ENCODE data around the gene GRIK3.

GRIK3 gene

DNA sequence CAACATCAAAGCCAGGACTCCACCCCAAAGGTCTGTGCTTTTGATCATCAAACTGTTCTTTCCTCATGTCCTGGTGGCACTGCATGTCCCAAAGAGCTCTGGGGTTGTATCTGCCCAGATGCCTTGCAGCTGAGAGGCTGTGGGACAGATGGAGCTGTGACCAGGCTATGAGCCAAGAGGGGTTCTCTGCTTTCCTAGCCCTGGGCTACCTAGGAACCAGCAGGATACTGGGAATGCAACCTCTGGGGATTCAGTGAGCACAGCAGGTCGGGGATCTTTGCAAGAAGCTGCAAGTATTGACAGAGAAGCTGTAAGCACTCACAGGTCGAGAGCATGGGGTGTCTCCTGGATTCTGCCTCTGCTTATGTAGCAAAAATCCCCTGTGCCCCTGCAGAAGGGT, 186.6 kb downstream of the GRIK3 start:
- DNase-seq: no peak

DNA sequence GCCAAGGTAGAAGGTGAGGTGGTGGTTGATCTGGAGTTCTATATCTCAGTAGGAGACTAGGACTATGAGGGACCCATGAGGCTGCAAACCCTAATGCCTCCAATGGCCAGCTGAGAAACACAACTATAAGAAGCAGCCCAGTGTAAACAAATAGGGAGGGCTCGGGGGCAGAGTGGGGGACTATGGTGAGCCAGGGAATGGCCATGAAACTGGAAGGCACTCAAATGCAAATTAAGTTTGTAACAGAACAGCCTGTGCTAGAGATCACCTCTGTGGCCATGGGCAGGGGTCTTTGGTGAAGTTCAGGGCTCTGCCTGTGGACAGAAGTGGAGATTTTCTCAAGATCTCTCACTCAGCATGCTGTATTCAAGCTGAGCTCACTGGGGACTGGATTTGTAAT, 187.1 kb downstream of the GRIK3 start:
- DNase-seq: no peak

DNA sequence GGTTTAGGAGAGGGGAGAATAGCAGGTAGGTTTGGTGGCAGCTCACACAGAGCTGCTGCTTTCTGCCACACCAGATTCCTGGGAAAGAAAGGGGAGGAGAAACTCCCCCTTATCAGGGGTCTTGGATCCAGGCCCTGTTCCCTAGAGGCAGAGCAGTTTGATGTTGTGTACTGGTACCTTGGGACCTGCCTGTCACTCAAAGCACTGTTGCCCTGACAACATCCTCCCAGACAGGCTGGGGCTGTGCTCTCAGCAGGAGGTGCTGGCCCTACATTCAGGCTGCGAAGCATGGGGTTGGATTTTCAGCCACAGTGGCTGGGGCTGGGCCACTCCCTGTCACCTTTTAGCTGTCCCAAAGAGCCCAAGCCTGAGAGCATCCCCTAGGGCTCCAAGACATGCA, 188.0 kb downstream of the GRIK3 start:
- DNase-seq: no peak

DNA sequence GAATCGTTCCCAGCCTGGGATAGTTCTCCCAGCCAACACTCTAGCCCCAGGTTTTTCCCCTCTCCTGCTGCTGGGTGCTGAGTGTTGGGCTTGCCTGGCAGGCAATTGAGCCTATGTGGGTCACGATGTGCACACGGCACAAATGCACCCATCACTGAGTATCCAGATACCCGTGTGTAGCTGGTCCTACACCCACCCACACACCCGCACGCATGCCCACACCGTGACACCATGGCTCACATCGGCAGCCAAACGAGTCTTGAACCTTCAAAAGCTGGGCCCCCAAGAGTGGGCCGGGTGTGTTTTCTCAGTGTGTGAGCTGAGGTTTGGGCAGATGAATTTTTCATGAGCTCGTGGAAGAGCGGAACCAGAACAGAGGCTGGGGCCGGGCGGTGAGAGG, 188.5 kb downstream of the GRIK3 start:
- no peak for DNase-seq

DNA sequence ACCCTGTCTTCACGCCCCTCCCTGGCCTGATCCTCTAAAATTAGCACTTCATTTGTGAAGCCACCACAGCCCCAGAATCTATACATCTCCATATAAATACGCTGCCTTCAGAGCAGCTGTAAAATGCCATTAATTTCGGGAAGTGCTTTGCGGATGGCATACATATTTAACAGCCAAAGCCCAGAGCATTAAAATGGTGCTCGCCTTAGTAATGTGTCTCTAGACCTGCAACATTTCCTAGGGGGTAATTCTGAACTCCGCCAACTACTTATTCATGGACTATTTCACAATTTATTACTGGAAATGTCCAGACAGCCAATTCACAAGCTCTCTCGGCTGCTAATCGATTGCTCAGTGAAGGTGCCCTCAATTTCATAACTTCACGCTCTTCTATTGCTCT, 189.4 kb downstream of the GRIK3 start:
- DNase-seq: no peak

DNA sequence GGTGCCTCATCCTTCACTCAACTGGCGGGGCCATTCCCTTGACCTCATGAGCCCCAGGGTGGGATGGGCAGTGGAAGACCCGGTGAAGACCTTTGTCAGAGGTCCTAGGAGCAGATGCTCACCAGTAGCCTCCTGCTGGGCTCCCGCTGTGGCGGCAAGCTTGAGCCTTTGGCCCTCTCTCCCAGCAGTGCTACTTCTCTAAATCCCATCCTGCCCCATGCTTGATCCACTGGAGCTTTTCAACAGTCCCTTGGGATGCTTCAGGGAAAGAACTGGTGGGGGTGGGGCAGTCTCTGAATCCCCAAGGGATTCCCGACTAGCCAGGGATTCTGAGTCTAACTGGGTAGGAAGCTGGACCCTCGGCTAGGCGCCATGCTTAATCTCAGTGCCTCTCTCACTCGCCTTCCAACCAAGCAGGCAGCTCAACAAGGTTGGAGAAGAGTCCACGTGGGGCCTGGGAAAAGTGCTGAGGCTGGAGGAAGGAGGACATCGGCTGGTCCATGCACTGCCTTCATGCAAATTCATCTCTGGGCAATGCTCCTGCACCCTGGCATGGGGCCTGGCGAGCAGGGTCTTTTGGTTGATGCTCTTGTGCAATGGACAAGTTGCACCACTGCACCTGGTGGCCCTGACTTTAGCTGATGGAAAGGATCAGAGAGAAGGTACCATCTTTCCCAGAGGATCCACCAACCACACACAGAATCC, 190.3 kb downstream of the GRIK3 start:
- no peak for DNase-seq

DNA sequence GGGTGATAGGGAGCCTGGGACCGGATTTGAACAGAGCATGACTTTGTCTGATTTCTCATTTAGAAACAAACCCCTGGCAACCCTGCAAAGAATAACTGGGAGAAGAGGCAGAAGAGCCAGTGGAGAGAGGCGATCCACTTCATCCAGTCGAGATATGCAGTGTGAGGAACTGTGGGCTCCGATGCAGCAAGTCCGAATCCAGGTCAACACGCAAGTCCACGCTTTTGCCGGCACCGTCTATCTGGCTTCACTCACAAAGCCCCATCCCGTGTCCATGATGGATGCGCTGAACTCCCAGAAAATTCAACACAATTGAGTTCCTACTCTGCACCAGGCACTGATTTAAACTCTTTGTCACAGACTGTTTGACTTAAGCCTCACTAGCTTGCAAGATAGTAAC, 191.3 kb downstream of the GRIK3 start:
- no peak for DNase-seq

DNA sequence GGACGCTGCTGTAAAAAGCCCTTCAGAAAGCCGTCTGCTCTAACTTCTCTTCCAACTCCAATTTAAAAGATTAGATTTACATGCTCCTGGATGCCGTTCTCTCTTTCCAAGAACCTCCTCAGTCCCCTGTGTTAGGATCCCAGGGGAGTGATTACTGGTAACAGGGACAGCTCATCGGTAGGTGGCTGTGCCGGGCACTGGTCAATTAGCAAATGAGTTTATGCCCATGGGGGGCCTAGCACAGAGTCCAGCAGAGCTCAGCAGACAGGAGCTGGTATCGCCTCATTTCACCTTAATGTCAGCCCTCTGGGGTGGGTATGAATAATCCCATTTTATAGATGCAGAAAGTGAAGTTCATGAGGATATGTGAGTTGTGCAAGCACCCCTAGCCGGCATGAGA, 191.9 kb downstream of the GRIK3 start:
- DNase-seq: no peak

DNA sequence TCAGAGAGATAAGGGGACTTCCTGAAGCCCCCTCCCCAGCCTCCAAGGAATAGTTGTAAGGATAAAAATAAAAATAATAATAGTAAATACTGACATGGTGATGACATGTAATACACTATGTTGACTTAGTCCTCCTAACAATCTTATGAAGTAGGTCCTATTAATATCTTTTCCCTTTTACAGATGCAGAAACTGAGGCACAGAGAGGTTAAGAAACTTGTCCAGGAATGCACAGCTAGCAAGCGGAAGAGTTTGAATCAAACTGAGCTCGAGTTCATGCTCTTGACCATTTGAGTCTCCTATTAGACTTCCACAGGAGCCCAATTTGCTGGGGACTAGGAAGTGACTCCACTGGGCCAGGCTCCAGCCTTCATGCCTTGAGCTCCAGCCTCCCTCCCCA, 194.8 kb downstream of the GRIK3 start:
- DNase-seq: no peak

DNA sequence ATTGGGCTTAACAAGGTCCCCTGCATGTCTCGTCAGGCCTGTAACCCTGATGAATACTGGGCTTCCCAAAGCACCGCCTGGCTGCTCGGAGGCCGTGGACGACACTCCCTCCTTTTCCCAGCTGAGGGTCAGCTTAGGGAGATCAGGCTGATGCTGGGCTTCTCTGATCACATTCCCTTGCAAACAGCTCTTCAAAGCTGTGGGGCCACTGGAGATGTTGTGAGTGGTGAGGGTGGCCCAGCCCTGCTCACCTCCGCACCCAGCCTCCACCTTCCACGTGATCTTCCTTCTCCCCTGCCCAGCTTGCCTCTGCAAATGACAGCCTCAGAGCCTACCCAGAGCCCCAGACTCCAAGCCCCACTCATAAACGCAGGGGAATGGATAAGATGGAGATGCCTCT, 195.4 kb downstream of the GRIK3 start:
- no peak for DNase-seq

DNA sequence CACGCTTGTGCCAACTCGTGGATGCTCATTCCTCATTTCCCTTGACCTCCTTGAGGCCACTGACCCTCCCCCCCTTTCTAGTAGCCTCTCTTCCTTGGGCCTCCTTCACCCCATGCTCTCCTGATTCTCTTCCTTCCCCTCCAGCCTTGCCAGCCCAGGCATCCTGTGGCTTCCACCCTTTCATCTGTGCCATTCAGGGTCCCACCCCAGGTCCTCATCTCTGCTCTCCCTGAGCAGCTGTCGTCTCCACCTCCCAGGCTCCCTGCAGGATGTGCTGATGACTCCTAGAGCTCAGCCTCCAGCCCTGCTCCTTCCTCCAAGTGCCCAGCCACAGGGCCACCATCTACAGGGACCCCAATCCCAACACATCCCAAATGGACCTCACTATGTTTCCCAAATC, 197.4 kb downstream of the GRIK3 start:
- no peak for DNase-seq

DNA sequence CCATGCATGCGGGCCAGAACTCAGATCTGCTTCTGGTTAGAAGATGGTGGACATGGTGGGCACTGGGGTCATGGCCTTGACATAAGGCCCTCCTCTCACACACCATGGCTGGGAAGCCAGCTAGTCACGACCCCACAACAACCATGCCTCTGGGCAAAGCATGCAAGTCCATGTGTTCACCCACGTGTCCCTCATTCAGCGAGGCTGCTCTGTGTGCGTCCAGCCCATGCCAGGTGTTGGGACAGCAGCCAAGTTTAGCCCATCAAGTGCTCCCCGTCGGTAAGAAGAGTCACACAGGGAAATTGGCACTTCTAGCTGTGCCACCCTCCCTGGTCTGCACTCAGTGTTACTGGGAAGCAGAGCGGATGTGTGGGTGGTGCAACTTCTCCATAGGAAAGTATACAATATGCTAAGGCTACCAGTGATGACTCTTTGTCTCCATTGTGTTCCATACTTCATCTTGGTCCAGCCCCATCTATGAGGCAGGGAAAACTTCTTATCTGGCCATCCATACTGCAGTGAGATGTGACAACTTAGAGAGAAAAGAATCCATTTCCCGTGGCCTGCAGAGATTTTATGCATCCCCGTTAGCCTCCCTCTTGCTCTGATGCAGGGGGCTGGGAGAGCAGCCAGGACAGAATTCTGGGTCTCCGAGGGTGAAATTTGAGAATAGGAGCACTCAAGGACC, 198.0 kb downstream of the GRIK3 start:
- no peak for DNase-seq

DNA sequence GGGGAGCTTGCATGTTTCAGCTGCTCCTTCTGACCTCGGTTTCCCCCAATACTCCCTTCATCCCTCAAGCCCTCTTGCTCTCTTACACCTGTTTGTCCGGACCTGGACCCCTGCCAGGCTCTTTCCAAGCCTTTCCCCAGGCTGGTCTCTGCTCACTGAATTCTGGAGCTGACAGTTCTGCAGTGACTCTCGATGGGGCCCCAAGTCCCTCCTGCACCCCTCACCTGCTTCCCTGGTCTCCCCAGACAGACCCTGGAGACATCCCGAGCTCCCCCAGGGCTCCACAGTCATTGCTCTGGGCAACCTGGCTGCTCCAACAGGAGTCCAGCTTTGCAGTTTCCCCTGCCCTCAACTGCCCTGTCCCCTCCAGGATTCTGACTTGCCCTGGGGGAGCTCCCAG, 198.6 kb downstream of the GRIK3 start:
- DNase-seq: no peak

DNA sequence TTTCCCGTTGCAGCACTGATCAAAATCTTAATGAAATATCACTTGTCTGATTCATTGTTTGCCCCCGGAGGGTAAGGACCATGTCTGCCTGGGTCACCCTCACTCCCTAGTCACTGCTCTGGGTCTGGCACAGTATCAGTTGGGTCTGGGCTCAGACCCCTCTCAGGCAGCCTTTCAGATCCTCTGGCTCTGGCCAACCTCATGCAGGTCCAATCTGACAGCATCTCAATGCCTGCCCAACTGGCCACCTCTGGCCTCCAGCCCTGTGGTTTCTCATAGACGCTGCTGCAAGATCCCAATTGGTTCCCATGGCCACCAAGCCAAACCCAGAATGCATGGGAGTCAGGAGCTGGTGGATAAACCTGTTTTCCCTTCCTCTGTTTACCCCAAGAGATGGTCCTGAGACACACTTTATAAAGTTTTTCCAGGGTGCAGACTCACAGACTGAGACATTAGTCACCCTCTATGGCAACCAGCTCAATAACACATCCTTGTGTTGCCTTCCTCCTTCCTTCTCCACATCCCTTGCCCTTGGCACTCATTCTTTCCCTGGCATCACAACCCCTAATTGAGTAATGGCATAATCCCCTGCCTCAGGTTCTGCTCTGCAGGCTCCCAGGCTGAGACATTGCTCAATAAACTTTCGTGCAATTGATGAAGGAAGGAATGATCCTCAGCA, 199.2 kb downstream of the GRIK3 start:
- no peak for DNase-seq

DNA sequence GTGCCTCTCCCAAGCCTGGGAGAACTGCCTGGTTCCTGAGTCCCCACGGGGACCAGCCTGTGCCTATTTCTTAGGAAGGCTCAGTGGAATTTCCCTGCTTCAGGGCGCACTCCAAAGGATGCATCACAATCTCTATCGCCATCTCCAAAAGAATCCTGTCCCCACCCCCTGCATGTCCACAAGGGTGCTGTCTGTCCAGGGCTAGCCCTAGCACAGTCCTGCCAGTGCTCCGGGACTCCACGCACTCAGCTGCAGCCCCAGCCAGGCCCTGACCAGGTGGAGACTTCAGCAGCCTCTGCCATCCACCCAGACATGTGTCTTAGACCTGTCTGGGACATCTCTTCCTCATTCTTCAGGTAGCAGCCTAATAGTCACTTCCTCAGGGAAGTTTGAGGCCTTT, 199.7 kb downstream of the GRIK3 start:
- DNase-seq: no peak

DNA sequence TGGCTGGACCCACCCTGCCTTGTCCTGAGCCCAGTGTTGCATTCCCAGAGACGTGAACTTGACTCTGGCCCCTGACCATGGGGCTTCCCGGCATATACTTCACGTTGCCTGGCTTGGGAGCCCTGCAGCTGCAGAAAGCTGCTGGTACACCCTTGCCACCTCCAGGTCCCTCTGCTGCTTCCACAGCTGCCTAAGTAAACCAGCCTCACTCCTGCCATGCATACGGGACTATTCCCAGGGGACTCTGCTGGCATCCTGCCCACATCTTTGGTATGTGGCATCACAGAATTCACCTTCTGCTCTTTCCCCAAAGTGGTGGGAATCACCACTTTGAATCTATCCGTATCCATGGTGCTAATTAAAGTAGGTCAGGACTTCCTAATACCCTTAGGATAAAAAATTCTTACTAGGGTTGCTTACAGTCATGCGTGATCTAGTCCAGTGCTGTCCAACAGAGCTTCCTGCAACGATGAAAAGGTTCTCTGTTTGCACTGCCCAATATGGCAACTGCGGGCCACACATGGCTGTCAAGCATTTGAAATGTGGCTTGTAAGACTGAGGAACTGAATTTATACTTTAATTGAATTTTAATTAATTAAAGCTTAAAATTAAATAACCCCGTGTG, 203.0 kb downstream of the GRIK3 start:
- DNase-seq: no peak

DNA sequence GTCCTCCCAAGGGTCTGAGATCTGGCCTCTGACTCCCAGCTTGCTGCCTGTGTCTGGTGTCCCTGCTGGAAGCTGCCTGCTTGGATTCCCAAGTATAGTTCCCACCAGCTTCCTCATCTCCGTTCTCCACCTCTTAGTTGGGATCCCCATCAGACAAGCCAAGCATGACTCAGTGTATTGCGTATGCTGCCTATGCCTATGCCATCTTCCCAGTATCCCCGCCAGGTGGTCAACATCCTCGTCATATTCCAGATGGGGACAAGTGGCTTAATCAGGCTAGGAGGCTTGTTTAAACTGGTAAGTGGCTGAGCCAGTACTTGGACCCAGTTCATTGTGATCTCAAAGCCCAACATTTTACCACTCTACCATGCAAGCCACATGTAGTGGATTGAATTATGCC, 204.4 kb downstream of the GRIK3 start:
- DNase-seq: no peak

DNA sequence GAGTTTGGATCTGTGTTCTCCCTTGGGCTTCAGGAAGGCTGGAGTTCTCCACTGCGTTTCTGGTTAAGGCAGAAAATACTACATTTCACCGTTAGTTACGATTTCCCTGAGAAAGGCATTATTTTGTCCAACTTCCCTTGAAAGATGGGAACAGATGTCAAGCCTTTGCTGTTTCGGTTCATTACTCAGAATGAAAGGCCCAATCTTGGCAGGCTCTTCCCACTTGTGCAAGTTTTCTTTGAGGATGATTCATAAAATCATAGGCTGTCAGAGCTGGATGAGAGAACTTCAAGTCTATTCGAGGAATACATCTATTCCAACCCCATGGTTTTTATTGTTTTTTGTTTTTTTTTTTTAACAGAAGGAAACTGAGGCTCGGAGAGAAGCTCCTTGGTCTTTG, 205.2 kb downstream of the GRIK3 start:
- DNase-seq: no peak

DNA sequence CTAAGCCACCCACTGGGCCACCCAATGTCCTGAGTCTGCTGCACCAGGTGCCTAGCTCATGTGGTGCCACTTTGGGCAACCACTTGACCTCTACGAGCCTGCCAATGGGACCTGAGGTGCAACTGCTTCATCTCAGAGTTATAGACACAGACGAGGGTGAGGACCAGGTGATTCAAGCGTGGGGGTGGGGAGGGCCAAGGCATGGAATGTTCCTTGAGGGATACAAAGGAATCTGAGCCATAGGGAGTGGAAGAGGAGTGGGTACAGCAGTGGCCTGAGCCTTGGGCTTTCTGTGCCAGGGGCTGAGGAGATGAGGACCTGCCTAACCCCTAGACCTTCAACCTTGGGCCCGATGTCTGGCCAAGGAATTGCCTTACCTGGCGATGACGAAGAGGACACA, 209.1 kb downstream of the GRIK3 start:
- DNase-seq: no peak

DNA sequence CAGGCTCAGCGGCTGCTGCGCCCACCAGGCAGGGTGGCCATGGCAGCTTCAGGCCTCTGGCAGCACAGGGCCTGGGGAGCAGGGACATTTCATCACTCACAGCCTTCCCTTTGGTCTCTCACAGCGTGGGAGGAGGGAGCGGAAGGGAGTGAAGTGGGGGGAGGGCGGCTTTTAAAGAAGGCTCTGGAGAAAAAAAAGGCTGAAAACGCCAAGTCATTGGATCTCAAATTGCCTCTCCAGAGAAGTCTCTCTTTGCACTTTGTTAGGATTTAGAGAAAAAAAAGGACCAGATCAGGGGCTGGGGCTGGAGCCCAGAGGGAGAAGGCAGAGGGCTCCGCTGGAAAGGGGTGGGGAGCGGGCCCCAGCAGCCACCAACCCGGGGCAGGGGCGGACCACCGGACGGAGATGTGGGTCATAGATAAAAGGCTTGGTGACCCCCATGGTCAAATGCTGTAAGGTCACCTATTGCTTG, 209.9 kb downstream of the GRIK3 start:
- no peak for DNase-seq

DNA sequence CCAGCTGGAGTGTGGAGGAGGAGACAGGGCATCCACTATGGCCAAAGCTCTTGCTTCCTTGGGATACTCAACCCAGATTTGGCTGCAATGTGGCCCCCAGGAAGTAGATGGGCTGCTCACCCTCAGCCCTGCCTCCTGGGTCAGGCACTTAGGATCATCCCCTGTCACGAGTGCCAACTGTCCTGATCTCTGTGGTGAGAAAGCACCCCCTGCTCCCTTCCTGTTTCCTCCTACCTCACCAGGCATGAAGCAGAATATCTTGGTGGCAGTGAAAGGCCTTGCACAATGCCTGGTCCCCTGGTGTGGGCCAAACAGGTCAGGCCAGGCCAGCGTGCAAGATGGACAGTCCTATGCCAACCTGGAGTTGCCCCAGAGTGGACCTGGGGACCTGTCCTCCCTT, 211.7 kb downstream of the GRIK3 start:
- no peak for DNase-seq

DNA sequence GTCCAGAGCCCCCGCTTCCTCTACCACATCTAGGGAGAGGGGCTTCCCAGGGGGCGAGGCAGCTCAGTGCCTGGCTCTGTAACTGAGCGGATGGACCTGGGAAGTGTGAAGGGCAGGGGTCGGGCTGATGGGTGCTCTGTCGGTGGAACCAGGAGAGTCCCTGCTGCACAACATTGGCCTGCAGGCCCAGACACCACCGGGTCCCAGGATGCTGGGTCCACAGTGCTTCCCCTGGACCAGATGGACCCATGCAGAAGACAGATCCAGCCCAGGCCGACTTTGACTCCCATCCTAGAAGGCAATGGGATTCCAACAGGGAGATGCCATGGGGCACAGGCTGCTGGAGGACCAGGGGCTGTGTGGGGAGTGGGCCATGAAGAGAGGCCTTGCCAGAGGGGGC, 212.9 kb downstream of the GRIK3 start:
- DNase-seq: no peak

DNA sequence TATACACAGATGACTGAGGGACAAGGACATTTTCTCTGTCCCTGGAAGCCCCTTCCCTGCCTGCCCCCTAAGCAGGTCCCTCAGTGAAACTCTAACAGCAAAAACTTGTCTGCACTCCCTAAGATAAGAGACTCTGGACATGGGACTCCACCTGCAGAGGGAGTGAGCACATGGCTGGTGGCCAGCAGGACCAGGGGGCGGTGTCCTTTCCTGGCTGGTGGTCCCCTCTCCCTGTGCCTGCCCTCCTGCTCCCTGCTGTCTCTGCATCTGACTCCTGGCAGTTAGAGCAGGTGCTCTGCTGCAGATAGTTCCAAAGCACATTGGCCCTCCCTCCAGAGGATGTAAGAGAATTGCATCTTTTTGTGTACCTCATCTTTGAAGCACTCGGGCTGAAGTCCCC, 215.5 kb downstream of the GRIK3 start:
- DNase-seq: no peak

DNA sequence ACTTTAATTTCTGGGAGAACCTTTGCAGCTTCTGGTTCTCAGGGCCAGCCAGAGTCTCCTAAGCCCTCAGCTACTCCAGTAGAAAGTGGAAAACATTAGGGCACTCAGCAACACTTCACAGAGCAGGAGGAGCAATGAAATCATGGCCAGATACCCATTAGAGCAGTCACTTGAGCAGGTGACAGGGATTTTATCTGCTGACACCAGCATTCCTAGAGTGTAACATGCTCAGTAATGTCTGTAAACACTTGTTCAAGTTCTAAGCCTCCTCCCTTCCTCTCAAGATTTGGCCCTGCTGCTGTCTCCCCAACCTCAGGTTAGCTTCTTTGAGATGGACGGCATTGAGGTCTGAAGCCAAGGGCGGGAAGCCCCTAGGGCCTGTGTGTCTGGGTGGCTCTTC, 218.0 kb downstream of the GRIK3 start:
- DNase-seq: no peak
